ENCODE measurements around the gene PPT1.

GRCh38 chr1:40140211-40140973 lies 43.3 kb upstream of the PPT1 start:
- TF ChIP-seq POLR2A (IDR thresholded peaks at IDR 0.05): no peak
- TF ChIP-seq, protein P1, sequence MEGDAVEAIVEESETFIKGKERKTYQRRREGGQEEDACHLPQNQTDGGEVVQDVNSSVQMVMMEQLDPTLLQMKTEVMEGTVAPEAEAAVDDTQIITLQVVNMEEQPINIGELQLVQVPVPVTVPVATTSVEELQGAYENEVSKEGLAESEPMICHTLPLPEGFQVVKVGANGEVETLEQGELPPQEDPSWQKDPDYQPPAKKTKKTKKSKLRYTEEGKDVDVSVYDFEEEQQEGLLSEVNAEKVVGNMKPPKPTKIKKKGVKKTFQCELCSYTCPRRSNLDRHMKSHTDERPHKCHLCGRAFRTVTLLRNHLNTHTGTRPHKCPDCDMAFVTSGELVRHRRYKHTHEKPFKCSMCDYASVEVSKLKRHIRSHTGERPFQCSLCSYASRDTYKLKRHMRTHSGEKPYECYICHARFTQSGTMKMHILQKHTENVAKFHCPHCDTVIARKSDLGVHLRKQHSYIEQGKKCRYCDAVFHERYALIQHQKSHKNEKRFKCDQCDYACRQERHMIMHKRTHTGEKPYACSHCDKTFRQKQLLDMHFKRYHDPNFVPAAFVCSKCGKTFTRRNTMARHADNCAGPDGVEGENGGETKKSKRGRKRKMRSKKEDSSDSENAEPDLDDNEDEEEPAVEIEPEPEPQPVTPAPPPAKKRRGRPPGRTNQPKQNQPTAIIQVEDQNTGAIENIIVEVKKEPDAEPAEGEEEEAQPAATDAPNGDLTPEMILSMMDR (IDR thresholded peaks at IDR 0.05): no peak
